ENCODE measurements around the gene MIDN. TPM values are rescaled to one million over a fixed set of nuclear protein-coding genes. Genes with fewer than 3 reads are reported as not detected.

Gene MIDN
- total RNA-seq, 1 experiment from 2014 or later = 118 TPM

GRCh38 chr19:1259876-1260748 is 11.7 kb downstream of the MIDN start:
- Histone ChIP-seq H3K27me3 (ENCODE audit: control insufficient read depth, insufficient read depth, low read length) (no peaks in the 10 kb centered on the region), H3K4me1 (ENCODE audit: control insufficient read depth, insufficient read depth, low read length) (peaks cover 71% of the 10 kb centered on the region), H3K36me3 (ENCODE audit: control insufficient read depth, insufficient read depth, low read length) (no peaks in the 10 kb centered on the region; the same call in 1 of the 2 replicates), H3K4me3 (ENCODE audit: low read depth in 2 of 2, low read length in 2 of 2) (peak overlapping the region in 1 of 2 experiments; percentile 14; a peak in 2 of 4 replicates), H3K27ac (ENCODE audit: low read length) (peak overlapping the region; percentile 89), H3K9me3 (ENCODE audit: control insufficient read depth, insufficient read depth, low read depth, low read length) (no peaks in the 10 kb centered on the region)
- no TSS peak for BruUV-seq (replicated peaks)
- ChIA-PET POLR2A (interaction anchor here (1.0 kb wide), 1 partner anchor 9 kb away, joined by 5 read pairs; the partner anchor contains the start of gene CIRBP), CTCF (no interaction called here)
- ATAC-seq (peak; percentile 11), DNase-seq (ENCODE audit: low read depth, low spot score) (no peak)
- TF ChIP-seq TCF7L2 (IDR thresholded peaks at IDR 0.05; ENCODE audit: low read depth, low read length) (no peak), SIN3A (IDR thresholded peaks at IDR 0.05; ENCODE audit: borderline replicate concordance, insufficient read depth, low read depth, low read length) (no peak), REST (IDR thresholded peaks at IDR 0.05; ENCODE audit: insufficient read depth in 1 of 2, low read depth in 2 of 2, low read length in 1 of 2) (no peak), POLR2AphosphoS5 (IDR thresholded peaks at IDR 0.05; ENCODE audit: low read depth, low read length) (no peak)
- TF ChIP-seq, protein P1, sequence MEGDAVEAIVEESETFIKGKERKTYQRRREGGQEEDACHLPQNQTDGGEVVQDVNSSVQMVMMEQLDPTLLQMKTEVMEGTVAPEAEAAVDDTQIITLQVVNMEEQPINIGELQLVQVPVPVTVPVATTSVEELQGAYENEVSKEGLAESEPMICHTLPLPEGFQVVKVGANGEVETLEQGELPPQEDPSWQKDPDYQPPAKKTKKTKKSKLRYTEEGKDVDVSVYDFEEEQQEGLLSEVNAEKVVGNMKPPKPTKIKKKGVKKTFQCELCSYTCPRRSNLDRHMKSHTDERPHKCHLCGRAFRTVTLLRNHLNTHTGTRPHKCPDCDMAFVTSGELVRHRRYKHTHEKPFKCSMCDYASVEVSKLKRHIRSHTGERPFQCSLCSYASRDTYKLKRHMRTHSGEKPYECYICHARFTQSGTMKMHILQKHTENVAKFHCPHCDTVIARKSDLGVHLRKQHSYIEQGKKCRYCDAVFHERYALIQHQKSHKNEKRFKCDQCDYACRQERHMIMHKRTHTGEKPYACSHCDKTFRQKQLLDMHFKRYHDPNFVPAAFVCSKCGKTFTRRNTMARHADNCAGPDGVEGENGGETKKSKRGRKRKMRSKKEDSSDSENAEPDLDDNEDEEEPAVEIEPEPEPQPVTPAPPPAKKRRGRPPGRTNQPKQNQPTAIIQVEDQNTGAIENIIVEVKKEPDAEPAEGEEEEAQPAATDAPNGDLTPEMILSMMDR (IDR thresholded peaks at IDR 0.05) = no peak
- in situ Hi-C loops (cut with HindIII; ENCODE audit: low pct_unique_long_range_greater_than_20kb, low sequenced_read_pairs) = no loop called here
- intact Hi-C loops (cut with micrococcal nuclease; ENCODE audit: unreplicated experiment) = no loop called here

GRCh38 chr19:1260749-1261537 is 12.6 kb downstream of the MIDN start:
- POLR2A ChIA-PET = interaction anchor here (0.6 kb wide), 2 partner anchors 31 to 194 kb away, joined by 3 to 13 read pairs; no protein-coding TSS in a partner anchor

More at GRCh38 chr19:1260749-1261537, 12.6 kb downstream of the MIDN start:
- DNase-seq (ENCODE audit: low read depth, low spot score) (no peak), ATAC-seq (peak; percentile 66)
- H3K27ac ChIP-seq (ENCODE audit: low read length) = peak overlapping the region; percentile 95
- H3K9me3 ChIP-seq (ENCODE audit: control insufficient read depth, insufficient read depth, low read depth, low read length) = no peaks in the 10 kb centered on the region
- intact Hi-C loops (cut with micrococcal nuclease; ENCODE audit: unreplicated experiment) (no loop called here), in situ Hi-C loops (cut with HindIII; ENCODE audit: low pct_unique_long_range_greater_than_20kb, low sequenced_read_pairs) (no loop called here)
- H3K4me3 ChIP-seq (ENCODE audit: low read depth in 2 of 2, low read length in 2 of 2) = peak overlapping the region; percentile 60 to 70
- no TSS peak for BruUV-seq (replicated peaks)
- TF ChIP-seq TCF7L2 (IDR thresholded peaks at IDR 0.05; ENCODE audit: low read depth, low read length) (no peak), REST (IDR thresholded peaks at IDR 0.05; ENCODE audit: insufficient read depth in 1 of 2, low read depth in 2 of 2, low read length in 1 of 2) (no peak), SIN3A (IDR thresholded peaks at IDR 0.05; ENCODE audit: borderline replicate concordance, insufficient read depth, low read depth, low read length) (no peak), POLR2AphosphoS5 (IDR thresholded peaks at IDR 0.05; ENCODE audit: low read depth, low read length) (no peak)
- TF ChIP-seq, protein P1 (IDR thresholded peaks at IDR 0.05) = no peak
- H3K36me3 ChIP-seq (ENCODE audit: control insufficient read depth, insufficient read depth, low read length) = no peaks in the 10 kb centered on the region; the same call in 1 of the 2 replicates
- H3K27me3 ChIP-seq (ENCODE audit: control insufficient read depth, insufficient read depth, low read length) = no peaks in the 10 kb centered on the region
- peaks cover 67% of the 10 kb centered on the region for H3K4me1 ChIP-seq (ENCODE audit: control insufficient read depth, insufficient read depth, low read length)
- CTCF ChIA-PET = interaction anchor here (1.3 kb wide), 1 partner anchor 16 kb away, joined by 4 read pairs; no protein-coding TSS in a partner anchor

Data from Panc1 (cell line).